Measurements from ENCODE around the gene ZFYVE21.

GRCh38 chr14:103687712-103688111 lies 27.9 kb upstream of the ZFYVE21 start:
- TF ChIP-seq CTCF (conservative IDR thresholded peaks at IDR 0.05; ENCODE audit: low read length): no peak
- no peak for TF ChIP-seq EZH2phosphoT487 (IDR thresholded peaks at IDR 0.05; ENCODE audit: borderline replicate concordance, low read depth, low read length)
